Esophagus squamous epithelium (tissue), 5 donors: ENCODE results near the gene ARHGEF37. TPM values are rescaled to one million over a fixed set of nuclear protein-coding genes. Genes with fewer than 3 reads are reported as not detected.

Experiments
- DNase-seq: peaks from one replicate; lab custom pipeline; 2025; lab: John Stamatoyannopoulos, UW
- H3K27ac ChIP-seq, 4 donors: fragments of 200-600 bp; sonication (generic); one replicate each; pipeline ENCODE4 v1.5.1; 2016 to 2019; ENCODE audit warnings: mild to moderate bottlenecking in 1 of 4
- H3K27me3 ChIP-seq, 4 donors: fragments of 200-600 bp; sonication (generic); 1 replicate in 3 of 4; 2 replicates in 1 of 4; pipeline versions ENCODE4 v1.5.1 to v1.6.0; 2017 to 2021; ENCODE audit warnings: antibody characterized with exemption in 1 of 4
- H3K36me3 ChIP-seq, 3 donors: fragments of 200-600 bp; sonication (generic); one replicate each; pipeline ENCODE4 v1.5.1; 2016 to 2019
- H3K4me1 ChIP-seq, 3 donors: fragments of 200-600 bp; sonication (generic); one replicate each; pipeline ENCODE4 v1.5.1; 2017 to 2019
- H3K4me3 ChIP-seq, 4 donors: fragments of 200-600 bp; sonication (generic); 1 replicate in 3 of 4; 2 replicates in 1 of 4; pipeline ENCODE4 v1.5.1; 2016 to 2019; ENCODE audit warnings: mild to moderate bottlenecking in 2 of 4, moderate library complexity in 1 of 4
- H3K9me3 ChIP-seq, 3 donors: fragments of 200-600 bp; sonication (generic); one replicate each; pipeline ENCODE4 v1.5.1; 2016 to 2019
- CTCF ChIP-seq, 6 experiments: fragments of 450-650 bp in 4 of 6; fragments of 200-600 bp in 2 of 6; sonication (generic) in 2 of 6; IDR thresholded peaks; one replicate each; pipeline ENCODE4 v1.5.1; 2016 to 2019; ENCODE audit warnings: antibody characterized with exemption in 6 of 6, mild to moderate bottlenecking in 4 of 6, moderate library complexity in 4 of 6
- POLR2A ChIP-seq, 4 donors: fragments of 450-650 bp; IDR thresholded peaks; one replicate each; pipeline ENCODE4 v1.6.1; 2017; ENCODE audit warnings: antibody characterized with exemption in 4 of 4, mild to moderate bottlenecking in 4 of 4, moderate library complexity in 3 of 4
- WGBS, 2 donors: methylation state at CpG; one replicate each; pipeline ENCODE4 v1.1.5; 2018; 5-methylcytosine and 5-hydroxymethylcytosine counted together
- intact Hi-C: fragments of 100-400 bp; cut with DNase I; formaldehyde crosslinking; loops from one replicate; pipeline ENCODE4 v1.15.0; 2022
- total RNA-seq, 4 donors: library from RNA; depleted of rRNA; stranded (reverse); fragments of >200 nt; gene quantifications; one replicate each; pipeline ENCODE4 v1.1.0, GENCODE V29; 2016
- donor health status: DM: yes; HTN: yes; CAD: no.

The ARHGEF37 gene
- total RNA-seq, 4 donors from 2014 or later = 14.5 to 29.3 (median 18.0) TPM

- Histone ChIP-seq H3K4me1 (no peaks in the 10 kb centered on the region), H3K4me3 (no peak overlapping the region), H3K27me3 (no peaks in the 10 kb centered on the region), H3K9me3 (peaks cover 0 to 9% (median 0%) of the 10 kb centered on the region in 3 donors), H3K36me3 (no peaks in the 10 kb centered on the region), H3K27ac (no peak overlapping the region)
- WGBS, 2 donors = 0 to 49% methylated on average over 1 to 2 of the region's 3 CpGs
- intact Hi-C loops = loop anchor here (5.0 kb wide), 1 partner anchor 313 kb away; no protein-coding TSS in a partner anchor
- TF ChIP-seq CTCF (IDR thresholded peaks at IDR 0.05) (no peak), POLR2A (IDR thresholded peaks at IDR 0.05) (no peak)
- DNase-seq = no peak
Measured at GRCh38 chr5:149654231-149654630, 72.9 kb downstream of the ARHGEF37 start.

- Histone ChIP-seq H3K27me3 (no peaks in the 10 kb centered on the region), H3K27ac (no peak overlapping the region), H3K36me3 (no peaks in the 10 kb centered on the region), H3K4me3 (no peak overlapping the region), H3K4me1 (no peaks in the 10 kb centered on the region), H3K9me3 (peaks cover 0 to 9% (median 0%) of the 10 kb centered on the region in 3 donors)
- no peak for DNase-seq
- 69 to 100% methylated on average over 1 to 3 of the region's 4 CpGs for WGBS, 2 donors
- intact Hi-C loops = loop anchor here (5.0 kb wide), 2 partner anchors 172 to 312 kb away; no protein-coding TSS in a partner anchor
- TF ChIP-seq POLR2A (IDR thresholded peaks at IDR 0.05) = no peak
- TF ChIP-seq CTCF (IDR thresholded peaks at IDR 0.05) = no peak
Measured at GRCh38 chr5:149654883-149655505, 73.7 kb downstream of the ARHGEF37 start.

GRCh38 chr5:149656576-149657182 lies 75.4 kb downstream of the ARHGEF37 start:
- no peaks in the 10 kb centered on the region for H3K4me1 ChIP-seq
- H3K36me3 ChIP-seq = no peaks in the 10 kb centered on the region
- intact Hi-C loops = loop anchor here (5.0 kb wide), 1 partner anchor 171 kb away; no protein-coding TSS in a partner anchor
- 59 to 63% methylated on average over 6 of the region's 6 CpGs for WGBS, 2 donors
- no peaks in the 10 kb centered on the region for H3K27me3 ChIP-seq
- no peak overlapping the region for H3K4me3 ChIP-seq
- no peak overlapping the region for H3K27ac ChIP-seq
- DNase-seq = no peak
- TF ChIP-seq POLR2A (IDR thresholded peaks at IDR 0.05) (no peak), CTCF (IDR thresholded peaks at IDR 0.05) (peak in 5 of 6 experiments; percentile 62 to 90 (median 67))
- H3K9me3 ChIP-seq = peaks cover 0 to 9% (median 0%) of the 10 kb centered on the region in 3 donors

- no peak overlapping the region for H3K27ac ChIP-seq
- H3K36me3 ChIP-seq = no peaks in the 10 kb centered on the region
- WGBS, 2 donors = 83 to 85% methylated on average over 2 of the region's 2 CpGs
- peaks cover 0 to 9% (median 0%) of the 10 kb centered on the region in 3 donors for H3K9me3 ChIP-seq
- H3K4me3 ChIP-seq = no peak overlapping the region
- H3K27me3 ChIP-seq = no peaks in the 10 kb centered on the region
- intact Hi-C loops = loop anchor here (5.0 kb wide), 1 partner anchor 170 kb away; no protein-coding TSS in a partner anchor
- no peaks in the 10 kb centered on the region for H3K4me1 ChIP-seq
- no peak for DNase-seq
- no peak for TF ChIP-seq POLR2A (IDR thresholded peaks at IDR 0.05)
- TF ChIP-seq CTCF (IDR thresholded peaks at IDR 0.05) = no peak
Measured at GRCh38 chr5:149657324-149657723, 76.0 kb downstream of the ARHGEF37 start.

- WGBS, 2 donors = 89 to 100% methylated on average over 1 of the region's 1 CpG
- H3K36me3 ChIP-seq = no peaks in the 10 kb centered on the region
- intact Hi-C loops = loop anchor here (5.0 kb wide), 1 partner anchor 169 kb away; no protein-coding TSS in a partner anchor
- no peaks in the 10 kb centered on the region for H3K4me1 ChIP-seq
- TF ChIP-seq CTCF (IDR thresholded peaks at IDR 0.05) (no peak), POLR2A (IDR thresholded peaks at IDR 0.05) (no peak)
- no peaks in the 10 kb centered on the region for H3K27me3 ChIP-seq
- H3K4me3 ChIP-seq = no peak overlapping the region
- H3K27ac ChIP-seq = no peak overlapping the region
- no peak for DNase-seq
- H3K9me3 ChIP-seq = peaks cover 0 to 9% (median 0%) of the 10 kb centered on the region in 3 donors
Measured at GRCh38 chr5:149658299-149658698, 77.0 kb downstream of the ARHGEF37 start.
